ENCODE measurements around the gene PFDN2. TPM values are rescaled to one million over a fixed set of nuclear protein-coding genes. Genes with fewer than 3 reads are reported as not detected.

Gene PFDN2
- total RNA-seq (2022), result 121 and 129 TPM in 2 replicates
- Bru-seq, nascent RNA, result percentile 92 among the genes with signal in this experiment
- percentile 93 among the genes with signal in this experiment for BruChase-seq, experiment 1, labeled RNA remaining after a 6-hour chase
- BruChase-seq, experiment 2, labeled RNA remaining after a 2-hour chase, result percentile 87 among the genes with signal in this experiment
- long read RNA-seq, transcript PFDN2-202 (2 exons, 408 nt), result minor isoform, 11 of 280 reads
- long read RNA-seq, transcript PFDN2-201 (4 exons, 677 nt), result major isoform, 214 of 280 reads
- long read RNA-seq, partial matches to known transcripts, result 41 of 280 reads
- long read RNA-seq, other reads (novel, unspliced or antisense), result 14 of 280 reads

DNA sequence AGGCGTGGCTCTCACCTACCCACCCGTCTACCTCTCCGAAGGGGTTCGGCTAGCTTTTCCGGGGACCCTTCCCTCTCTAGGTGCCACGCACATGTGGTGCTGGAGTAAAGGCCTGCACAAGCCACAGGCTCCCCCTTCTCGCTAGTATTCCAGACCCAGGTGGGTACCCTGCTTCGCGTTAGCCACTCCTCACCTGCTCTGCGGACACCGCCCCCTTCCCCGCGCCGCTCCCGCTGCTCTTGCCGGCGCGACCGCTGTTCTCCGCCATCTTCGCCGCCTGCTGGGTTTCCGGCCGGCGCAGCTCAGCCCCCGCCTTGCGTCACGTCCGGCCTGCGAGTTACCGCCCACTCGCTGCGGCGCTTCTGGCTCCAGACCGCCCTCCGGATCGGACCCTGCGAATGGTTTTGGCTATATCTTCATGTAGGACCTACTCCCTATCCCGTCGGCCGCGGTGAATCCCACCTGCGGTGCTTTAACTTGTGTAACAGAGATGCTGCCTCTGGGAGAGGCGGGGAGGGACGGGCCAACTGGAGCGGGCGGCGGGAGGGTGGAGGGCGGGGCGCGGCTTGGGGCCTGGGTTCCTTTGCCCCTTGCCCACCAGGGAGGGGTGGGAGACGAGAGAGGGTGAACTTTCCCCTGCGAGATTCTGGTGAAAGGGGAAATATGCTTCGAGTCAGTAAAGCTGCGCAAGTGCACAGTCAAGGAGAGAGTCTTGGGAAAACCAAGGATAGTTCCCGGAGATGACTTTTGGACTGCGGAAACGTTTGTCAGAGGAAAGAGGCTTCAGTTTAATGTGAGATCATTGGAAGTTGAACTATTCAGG, at the start of gene PFDN2, which contains the start of gene NIT1:
Gene PFDN2, minus strand, starts transcription at position 279 of the 823 bp plus-strand sequence. Its CDS starts 11 bp downstream, at position 268.
Gene NIT1, plus strand, starts transcription at position 347 of the 823 bp plus-strand sequence. Its CDS starts 72 bp downstream, at position 419.
- Mint-ChIP-seq H3K27me3 (ENCODE audit: unreplicated experiment) (no peaks in the 10 kb centered on the region), H3K4me3 (ENCODE audit: low read depth, unreplicated experiment) (peak within 1 kb of the TSS; percentile 99), H3K9me3 (ENCODE audit: low read depth, unreplicated experiment) (no peaks in the 10 kb centered on the region), H3K4me1 (ENCODE audit: low read depth, unreplicated experiment) (peaks cover 52% of the 10 kb centered on the region), H3K27ac (ENCODE audit: unreplicated experiment) (peak within 1 kb of the TSS; percentile 95), H3K36me3 (ENCODE audit: insufficient read depth, unreplicated experiment) (peaks cover 86% of the 10 kb centered on the region)
- no TSS peak for BruUV-seq (replicated peaks)
- TF ChIP-seq, protein P1, sequence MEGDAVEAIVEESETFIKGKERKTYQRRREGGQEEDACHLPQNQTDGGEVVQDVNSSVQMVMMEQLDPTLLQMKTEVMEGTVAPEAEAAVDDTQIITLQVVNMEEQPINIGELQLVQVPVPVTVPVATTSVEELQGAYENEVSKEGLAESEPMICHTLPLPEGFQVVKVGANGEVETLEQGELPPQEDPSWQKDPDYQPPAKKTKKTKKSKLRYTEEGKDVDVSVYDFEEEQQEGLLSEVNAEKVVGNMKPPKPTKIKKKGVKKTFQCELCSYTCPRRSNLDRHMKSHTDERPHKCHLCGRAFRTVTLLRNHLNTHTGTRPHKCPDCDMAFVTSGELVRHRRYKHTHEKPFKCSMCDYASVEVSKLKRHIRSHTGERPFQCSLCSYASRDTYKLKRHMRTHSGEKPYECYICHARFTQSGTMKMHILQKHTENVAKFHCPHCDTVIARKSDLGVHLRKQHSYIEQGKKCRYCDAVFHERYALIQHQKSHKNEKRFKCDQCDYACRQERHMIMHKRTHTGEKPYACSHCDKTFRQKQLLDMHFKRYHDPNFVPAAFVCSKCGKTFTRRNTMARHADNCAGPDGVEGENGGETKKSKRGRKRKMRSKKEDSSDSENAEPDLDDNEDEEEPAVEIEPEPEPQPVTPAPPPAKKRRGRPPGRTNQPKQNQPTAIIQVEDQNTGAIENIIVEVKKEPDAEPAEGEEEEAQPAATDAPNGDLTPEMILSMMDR (IDR thresholded peaks at IDR 0.05; ENCODE audit: unreplicated experiment), result peak; percentile 0
- CTCF ChIA-PET, result interaction anchor here (0.7 to 1.6 kb wide), 6 partner anchors 10 to 32 kb away, joined by 3 to 8 read pairs (median 5); no protein-coding TSS in a partner anchor
- peak; percentile 91 for DNase-seq
- intact Hi-C loops (cut with micrococcal nuclease; ENCODE audit: unreplicated experiment), result loop anchor here (2.0 kb wide), 1 partner anchor 15 kb away; the partner anchor contains the start of gene DEDD

DNA sequence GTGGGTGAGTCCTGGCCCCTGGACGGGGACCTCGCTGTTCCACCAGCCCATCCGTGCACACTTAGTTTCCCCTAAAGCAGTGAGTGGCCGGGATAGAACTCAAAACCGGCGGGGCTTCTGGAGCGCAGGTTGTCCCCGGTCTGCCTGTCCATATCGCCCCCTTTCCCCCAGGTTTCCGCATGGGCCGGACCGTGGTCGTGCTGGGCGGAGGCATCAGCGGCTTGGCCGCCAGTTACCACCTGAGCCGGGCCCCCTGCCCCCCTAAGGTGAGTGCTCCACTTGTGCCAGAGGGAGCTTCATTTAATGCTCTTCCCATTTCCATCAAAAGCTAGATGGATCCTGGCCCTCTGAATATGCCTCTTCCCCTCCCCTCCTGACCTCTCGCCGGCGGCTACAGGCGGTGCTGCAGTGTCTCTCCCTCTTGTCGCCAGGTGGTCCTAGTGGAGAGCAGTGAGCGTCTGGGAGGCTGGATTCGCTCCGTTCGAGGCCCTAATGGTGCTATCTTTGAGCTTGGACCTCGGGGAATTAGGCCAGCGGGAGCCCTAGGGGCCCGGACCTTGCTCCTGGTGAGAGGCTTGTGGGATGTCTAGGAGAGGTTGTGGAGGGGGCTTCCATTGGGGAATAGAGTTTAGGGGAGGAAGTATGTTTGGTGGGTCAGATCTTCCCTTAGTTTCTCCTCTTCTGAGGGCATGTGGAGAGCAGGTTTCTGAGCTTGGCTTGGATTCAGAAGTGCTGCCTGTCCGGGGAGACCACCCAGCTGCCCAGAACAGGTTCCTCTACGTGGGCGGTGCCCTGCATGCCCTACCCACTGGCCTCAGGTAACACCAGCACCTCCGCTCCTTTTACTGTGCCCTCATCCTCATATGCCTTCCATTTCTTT, 49.1 kb upstream of the PFDN2 start:
- Mint-ChIP-seq H3K4me3 (ENCODE audit: low read depth, unreplicated experiment) (peak overlapping the region; percentile 93), H3K27me3 (ENCODE audit: unreplicated experiment) (no peaks in the 10 kb centered on the region), H3K27ac (ENCODE audit: unreplicated experiment) (peak overlapping the region; percentile 94), H3K4me1 (ENCODE audit: low read depth, unreplicated experiment) (no peaks in the 10 kb centered on the region), H3K36me3 (ENCODE audit: insufficient read depth, unreplicated experiment) (peaks cover 73% of the 10 kb centered on the region), H3K9me3 (ENCODE audit: low read depth, unreplicated experiment) (no peaks in the 10 kb centered on the region)
- CTCF ChIA-PET, result interaction anchor here (0.5 to 1.3 kb wide), 9 partner anchors 9 to 1473 kb away, joined by 3 to 12 read pairs (median 3); partner anchors contain the start of genes TOMM40L and UFC1
- intact Hi-C loops (cut with micrococcal nuclease; ENCODE audit: unreplicated experiment), result no loop called here
- TF ChIP-seq, protein P1 (IDR thresholded peaks at IDR 0.05; ENCODE audit: unreplicated experiment), result no peak
- DNase-seq, result peak; percentile 31
- no TSS peak for BruUV-seq (replicated peaks)

DNA sequence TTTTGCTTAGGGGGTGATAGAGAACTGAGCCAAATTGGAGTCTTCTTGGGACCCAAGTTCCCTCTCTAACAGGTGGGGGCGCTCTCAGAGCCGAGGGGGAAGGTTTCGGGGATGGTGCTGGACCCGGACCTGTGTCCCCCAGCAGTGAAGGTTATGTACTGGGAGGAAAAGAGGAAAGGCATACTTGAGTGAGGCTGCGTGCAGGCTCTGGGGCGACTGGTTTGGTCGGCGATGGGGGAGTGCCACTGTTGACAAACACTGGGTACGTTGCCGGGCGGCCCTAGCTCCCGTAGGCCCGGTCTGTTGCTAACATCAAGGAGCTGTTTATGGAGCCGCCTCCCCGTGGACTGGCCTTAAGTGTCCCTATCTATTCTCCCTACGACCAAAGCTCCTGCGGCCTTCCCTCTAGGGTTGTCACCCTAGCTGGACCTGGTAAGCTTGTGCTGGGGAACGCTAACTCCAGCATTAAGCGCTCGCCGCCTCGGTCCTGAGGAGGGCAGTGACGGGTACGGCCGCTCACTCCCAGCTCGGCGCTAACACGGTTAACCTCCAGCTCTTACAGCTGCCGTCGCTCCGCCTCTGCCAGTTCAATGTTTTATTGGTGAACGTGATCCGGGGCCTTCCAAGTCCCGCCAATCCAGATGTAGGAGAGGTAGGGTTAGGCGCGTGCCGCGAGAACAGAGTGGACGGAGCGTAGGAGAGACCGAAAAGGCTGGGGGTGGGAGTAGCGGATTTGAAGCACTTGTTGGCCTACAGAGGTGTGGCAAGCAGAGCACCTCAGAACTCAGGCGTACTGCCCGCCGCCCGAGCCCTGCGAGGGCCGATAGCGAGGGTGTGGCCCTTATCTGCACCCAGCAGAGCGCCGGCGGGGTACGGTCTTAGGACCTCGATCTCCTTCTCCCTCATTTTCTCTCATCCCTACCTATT, 48.2 kb upstream of the PFDN2 start, which contains the start of gene PPOX:
Gene PPOX, plus strand, starts transcription at position 685 of the 927 bp plus-strand sequence. CDS start 422 bp downstream, outside the sequence.
- peak; percentile 96 for DNase-seq
- intact Hi-C loops (cut with micrococcal nuclease; ENCODE audit: unreplicated experiment), result no loop called here
- TF ChIP-seq, protein P1 (IDR thresholded peaks at IDR 0.05; ENCODE audit: unreplicated experiment), result peak; percentile 58
- peak within 1 kb of the TSS; percentile 93 for H3K4me3 Mint-ChIP-seq (ENCODE audit: low read depth, unreplicated experiment)
- peak within 1 kb of the TSS; percentile 94 for H3K27ac Mint-ChIP-seq (ENCODE audit: unreplicated experiment)
- BruUV-seq (replicated peaks), result no TSS peak
- no peaks in the 10 kb centered on the region for H3K9me3 Mint-ChIP-seq (ENCODE audit: low read depth, unreplicated experiment)
- peaks cover 66% of the 10 kb centered on the region for H3K36me3 Mint-ChIP-seq (ENCODE audit: insufficient read depth, unreplicated experiment)
- H3K4me1 Mint-ChIP-seq (ENCODE audit: low read depth, unreplicated experiment), result peaks cover 7% of the 10 kb centered on the region
- no peaks in the 10 kb centered on the region for H3K27me3 Mint-ChIP-seq (ENCODE audit: unreplicated experiment)
- CTCF ChIA-PET, result interaction anchor here (0.5 to 1.3 kb wide), 10 partner anchors 8 to 224 kb away, joined by 3 to 10 read pairs (median 5); partner anchors contain the start of genes B4GALT3, DEDD, PCP4L1 and TOMM40L

All from Calu3 (cell line).